Germinal center (tissue), 1 donor: ENCODE measurements around the gene ST3GAL4.
A peak's percentile ranks its signal among the peaks of the same experiment; 100 is the strongest.
"Not testable (repeated sequence)": the region's sequence is repeated elsewhere in the genome, so short reads cannot be mapped to it uniquely, and the experiment has no call there.

Experiments
- DNase-seq: peaks from one replicate; pipeline ENCODE4 v3.0.0; 2012; ENCODE audit warnings: mixed read lengths, low spot score

The ST3GAL4 gene, protein sequence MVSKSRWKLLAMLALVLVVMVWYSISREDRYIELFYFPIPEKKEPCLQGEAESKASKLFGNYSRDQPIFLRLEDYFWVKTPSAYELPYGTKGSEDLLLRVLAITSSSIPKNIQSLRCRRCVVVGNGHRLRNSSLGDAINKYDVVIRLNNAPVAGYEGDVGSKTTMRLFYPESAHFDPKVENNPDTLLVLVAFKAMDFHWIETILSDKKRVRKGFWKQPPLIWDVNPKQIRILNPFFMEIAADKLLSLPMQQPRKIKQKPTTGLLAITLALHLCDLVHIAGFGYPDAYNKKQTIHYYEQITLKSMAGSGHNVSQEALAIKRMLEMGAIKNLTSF

DNA sequence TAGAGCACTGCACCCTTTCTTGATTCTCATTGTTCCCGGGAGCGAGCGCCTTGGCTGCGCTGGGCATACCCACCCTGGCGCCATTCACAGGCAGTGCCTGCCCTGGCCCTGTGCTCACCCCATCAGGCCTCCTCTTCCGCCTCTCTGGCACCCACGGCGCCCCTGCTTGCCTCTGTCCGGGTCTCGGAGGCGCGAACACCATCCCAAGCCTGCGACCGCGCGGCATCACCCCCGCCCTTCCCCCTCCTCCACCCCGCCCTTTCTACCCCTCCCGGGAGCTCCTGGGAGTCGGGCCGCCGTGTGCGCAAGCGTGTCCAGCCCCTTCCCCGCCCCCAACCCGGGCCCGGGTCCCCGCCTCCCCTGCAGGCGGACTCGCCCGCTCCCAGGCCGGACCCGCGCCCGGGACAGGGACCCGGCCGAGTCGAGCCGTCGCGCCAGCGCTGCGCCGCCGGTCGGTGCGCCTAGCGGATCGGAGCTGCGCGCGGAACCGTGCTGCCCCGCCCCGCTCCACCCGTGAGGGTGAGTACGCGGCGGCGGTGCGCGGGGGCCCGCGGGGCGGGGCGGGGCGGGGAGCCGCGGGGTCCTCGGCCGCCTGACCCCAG lies at the start of gene ST3GAL4:
TSS of gene ST3GAL4 (plus strand) at position 363 of the 602 bp plus-strand sequence. CDS start 50,470 bp downstream, outside the sequence.
- DNase-seq: peak; percentile 73

DNA sequence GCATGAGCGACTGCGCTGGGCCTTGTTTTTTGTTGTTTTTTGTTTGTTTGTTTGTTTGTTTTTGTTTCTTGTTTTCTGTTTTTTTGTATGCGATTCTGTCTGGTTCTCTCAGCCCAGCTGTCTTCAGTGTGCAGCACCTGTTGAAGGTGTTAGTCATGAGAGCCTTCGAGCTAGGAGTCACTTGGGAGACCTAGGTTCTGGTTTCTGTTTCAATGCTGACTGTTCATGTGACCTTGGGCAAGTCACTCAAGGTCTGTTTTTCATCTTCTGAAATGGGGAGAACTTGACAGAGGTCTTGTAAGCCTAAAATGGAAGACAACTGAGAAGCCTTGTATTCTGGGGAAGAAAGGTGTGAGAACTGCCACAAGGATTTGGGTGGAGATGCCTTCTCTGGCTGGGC lies 49.8 kb upstream of the ST3GAL4 start:
- peak; percentile 34 for DNase-seq

DNA sequence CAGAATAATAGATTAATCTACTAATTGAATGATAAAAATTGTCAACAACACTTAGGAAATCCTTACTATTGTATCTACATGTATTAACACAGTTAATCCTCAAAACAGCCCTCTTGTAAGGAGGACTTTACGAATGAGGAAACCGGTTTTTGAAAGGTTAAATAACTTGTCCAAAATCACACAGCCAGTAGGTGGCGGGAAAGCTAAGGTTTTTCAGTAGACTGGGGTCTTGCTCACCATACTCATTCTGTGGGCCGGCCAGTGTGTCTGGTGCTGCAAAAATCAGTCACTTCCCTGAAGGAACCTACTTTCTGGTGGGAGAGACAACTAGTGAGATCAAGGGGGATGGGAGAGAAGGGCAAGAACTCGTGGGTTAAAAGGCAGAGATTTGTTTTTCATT lies 47.8 kb upstream of the ST3GAL4 start:
- DNase-seq: no peak

DNA sequence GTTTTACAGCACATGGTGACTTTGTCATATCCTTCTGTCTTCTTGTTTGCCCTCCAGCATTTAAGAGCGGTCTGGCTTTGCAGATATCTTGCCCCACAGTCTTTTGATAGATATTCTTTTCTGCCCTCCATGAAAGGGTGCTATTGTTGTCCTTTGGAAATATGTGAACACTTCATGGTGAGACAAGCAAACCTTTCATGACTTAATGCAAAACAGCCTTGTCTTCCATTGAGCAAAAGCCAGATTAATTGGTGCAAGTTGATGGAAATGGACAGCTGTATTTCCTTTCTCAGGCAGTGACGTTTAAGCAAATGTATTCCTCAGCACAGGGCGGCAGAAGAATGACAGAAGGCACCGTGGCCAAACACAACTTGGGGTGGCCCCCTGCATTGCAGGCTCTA lies 47.2 kb upstream of the ST3GAL4 start:
- DNase-seq: no peak

DNA sequence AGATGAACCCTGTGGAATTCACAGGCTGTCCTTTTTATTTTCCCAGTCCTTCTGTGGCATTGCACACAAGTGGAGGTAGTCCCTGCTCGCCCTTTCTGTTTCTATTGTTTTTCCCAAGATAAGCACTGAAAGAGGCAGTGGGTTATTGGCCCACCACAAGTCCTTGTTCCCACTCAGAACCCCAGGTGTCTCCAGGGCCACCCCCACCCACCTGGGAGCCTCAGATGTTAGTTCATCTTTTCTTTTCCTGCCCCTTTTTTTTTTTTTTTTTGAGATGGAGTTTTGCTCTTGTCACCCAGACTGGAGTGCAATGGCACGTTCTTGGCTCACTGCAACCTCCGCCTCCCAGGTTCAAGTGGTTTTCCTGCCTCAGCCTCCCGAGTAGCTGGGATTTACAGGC lies 46.7 kb upstream of the ST3GAL4 start:
- DNase-seq: not testable (repeated sequence)

DNA sequence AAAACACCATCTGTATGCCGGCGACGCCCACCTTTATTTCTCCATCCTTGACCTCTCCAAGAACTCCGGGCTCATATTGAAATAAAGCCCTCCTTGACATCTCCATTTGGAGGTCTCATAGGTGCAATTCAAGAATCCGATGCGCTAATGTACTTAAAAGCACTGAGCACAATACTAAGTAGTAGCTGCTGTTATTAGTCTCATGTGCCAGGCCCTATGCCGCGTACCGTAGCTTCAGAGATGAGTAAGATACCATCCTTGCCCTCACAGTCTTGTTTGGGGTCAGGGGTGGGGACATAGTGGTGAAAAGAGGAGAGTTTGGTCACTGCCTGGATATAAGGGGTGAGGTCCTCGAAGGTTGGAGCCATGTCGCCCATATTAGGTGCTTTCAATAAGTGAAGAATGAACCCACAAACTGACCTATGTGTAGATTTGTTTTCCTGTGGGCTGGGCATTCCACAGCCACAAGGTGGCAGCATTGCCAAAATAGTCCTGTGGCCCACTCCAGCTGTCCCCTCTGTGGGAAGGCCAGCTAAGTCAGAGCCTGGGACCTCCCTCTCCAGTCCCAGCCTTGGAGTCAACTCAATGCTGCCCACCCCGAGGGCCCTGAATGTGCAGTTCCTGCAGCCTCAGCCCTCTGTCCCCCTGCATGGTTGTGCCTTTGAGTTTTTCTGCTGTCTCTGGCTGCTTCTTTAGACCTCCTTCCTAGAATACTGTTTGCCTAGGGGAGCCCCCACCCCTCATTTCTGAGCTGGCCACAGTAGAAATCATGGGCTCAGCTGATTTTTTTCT lies 45.1 kb upstream of the ST3GAL4 start:
- DNase-seq: peak; percentile 47

DNA sequence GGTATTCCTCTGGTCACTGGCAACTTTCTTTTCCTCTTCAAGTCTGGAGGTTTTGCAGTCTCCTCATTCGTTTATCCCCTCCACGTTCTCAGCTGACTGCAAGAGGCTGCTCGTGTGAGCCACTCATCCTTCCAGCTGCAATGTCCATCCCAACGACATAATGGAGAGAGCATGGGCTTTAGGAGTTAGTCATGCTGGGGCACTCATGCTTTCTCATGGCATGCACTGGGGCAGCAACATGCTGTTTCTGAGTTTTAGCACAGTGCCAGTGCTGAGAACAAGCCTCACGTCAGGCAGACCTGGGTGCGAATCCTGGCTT lies 44.5 kb upstream of the ST3GAL4 start:
- DNase-seq: no peak

DNA sequence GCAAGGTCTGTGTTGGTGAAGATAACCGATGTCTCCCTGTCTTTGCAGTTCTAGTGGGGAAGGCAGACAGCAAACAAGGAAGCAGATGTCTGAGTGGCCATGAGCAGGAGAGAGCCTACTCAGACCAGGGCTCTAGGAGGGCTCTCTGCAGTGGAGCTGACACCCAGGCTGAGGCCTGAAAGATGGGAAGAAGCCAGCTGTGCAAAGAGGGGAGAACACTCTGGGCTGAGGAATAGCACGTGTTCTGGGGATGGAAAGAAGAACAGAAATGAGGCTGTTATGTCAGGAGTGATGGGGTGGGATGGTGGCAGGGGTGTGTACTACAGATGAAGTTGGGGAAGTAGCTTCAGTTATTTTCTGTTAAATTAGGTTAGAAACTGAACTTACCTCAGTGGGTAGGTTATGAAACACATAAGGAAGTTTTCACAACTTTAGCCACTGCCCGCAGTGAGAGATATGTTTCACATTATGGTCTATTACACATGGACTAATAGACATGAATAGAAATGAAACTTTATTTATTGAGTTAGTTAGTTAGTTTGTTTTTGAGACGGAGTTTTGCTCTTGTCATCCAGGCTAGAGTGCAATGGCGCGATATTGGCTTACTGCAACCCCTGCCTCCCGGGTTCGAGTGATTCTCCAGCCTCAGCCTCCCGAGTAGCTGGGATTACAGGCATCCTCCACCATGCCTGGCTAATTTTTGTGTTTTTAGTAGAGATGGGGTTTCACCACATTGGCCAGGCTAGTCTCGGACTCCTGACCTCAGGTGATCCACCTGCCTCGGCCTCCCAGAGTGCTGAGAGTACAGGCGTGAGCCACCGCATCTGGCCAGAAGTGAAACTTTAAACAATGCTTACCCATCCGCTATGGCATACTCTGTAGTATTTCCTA lies 43.8 kb upstream of the ST3GAL4 start:
- no peak for DNase-seq

DNA sequence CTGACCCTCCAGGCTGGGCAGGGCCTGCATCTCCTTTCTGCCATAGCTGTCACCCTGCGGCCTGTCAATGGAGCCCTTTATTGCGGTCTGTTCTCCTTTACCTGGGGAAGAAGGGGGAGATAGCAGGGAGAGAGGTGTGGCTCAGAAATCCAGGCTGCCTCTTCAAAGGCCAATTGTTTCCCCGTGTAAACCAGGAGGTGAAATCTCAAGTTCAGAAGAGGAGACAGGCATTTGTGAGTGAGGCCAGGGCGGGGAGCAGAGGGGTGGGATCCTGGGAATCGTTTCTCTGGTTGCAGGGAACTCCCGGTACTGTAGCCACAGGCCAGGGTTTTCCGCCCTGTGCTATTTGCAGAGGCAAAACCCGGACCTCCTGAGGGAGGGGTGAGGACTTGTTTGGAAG lies 42.5 kb upstream of the ST3GAL4 start:
- no peak for DNase-seq

DNA sequence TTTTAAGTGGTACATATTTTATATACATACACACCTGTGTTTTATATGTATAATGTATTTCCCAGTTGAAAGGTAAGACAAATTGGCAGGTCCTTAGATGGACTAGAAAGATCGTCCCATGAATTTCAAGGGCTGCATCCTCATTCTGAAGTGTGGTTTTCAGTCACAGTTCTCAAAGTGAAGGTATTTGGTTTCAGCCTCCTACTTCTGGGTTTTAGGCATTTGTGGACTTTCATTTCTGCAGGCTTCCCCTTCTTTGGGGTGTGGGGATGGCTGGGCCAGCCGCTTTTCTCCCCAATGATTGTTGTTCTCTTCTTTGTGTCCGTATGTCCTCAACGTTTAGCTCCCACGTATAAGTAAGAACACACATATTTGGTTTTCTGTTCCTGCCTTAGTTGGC lies 41.7 kb upstream of the ST3GAL4 start:
- no peak for DNase-seq

DNA sequence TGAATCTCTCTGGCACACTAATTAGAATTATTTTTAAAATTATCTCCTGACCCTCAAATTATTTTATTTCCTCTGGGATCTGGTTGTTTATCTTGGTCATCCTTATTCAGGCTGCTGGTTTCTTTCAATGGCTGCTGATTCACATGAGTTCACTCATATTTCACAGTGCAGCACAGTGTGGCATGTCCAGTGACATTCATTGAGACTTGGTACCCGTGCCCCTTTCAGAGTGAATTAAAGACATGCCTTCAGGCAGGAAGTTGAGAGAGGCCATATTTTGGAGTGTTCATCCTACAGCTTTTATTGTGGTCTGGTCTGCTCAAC lies 38.1 kb upstream of the ST3GAL4 start:
- no peak for DNase-seq

DNA sequence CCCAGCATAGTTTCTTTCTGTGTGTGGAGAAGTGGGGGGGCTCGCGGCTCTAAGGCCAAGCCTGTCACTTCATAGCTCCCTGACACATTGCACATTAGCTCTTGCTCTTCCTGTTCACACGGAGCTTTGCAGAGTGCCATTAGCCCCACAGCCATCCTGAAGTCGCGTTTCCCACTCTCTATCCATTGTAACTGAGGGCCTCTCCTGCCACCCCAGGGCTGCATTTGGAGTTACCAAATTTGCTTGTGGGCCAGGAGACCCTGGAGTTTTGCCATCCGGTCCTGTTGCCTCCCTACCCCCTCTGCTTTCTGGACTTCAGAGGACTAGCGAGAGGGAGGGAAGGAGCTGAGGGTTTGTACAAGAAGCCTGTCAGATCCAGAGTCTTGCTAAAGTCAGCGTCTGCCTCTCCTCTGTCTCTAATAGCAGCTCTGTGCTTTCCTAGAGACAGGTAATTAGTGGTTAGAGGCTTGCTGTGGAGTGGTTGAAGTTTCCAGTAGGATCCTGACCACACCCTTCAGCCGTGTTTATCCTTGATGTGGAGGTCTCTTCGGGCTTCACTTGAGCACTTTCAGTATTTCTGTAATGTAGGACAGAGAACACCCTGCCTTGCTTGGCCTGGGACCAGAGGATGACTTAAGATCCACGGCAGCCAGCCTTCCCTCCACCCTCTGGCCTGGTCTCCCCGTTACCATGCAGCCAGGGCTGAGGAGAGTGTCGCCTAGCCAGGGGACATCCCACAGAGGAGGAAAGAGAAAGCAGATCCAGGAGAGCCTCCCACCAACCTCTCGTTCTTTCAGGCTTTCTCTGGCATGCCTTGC lies 37.5 kb upstream of the ST3GAL4 start:
- DNase-seq: no peak

DNA sequence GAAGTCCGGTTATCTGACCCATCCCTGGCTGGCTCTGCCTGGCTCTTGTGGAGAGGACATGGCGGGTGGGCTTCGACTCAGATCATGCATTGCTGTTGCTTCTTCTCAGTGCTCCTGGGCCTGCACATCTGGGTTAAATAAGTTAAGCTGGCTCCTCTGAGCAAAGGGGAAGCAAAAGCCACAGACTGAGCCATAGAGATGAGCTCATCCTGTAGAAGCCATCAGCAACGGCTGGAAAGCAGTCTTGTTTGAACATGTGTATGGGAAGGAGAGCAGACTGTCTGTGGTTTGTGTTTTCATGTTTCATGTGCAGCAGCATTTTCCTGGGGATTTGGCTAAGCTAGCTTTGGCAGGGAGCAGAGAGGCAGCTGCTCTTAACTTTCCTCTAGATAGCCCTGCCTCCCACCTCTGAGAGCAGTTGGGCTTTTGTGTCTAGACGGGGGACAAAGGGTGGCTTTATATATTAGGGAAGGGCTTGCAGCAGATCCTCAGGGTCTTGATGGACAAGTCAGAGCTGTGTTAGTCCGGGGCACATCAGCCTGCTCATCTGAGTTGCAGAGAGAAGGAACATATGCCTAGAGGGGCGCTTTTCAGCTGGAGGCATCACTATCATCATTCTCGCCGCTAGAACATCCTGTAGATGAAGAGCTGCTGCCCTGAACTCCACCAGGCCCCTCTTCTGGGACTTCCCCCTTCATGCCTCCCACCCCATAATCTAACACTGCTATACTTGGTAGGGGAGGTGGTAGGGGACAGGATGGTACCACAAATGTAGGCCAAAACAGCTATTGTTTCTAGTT lies 36.7 kb upstream of the ST3GAL4 start:
- DNase-seq: no peak

DNA sequence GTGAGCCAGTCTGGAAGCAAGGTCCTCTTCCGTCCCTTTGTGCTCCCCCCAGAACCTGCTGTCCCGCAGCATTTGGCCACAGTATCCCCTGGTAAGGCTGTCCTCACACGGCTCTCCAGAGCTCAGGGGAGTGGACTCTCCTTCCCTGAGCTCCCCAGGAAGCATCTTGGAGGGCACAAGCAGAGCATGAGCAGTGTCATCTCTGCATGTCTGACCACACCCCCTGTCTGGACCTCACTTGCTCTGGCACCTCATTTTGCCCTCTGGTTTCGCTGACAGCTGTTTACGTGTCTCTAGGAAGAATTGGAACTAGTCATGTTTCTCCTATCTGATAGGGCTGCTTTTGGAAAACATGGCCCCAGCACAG lies 36.1 kb upstream of the ST3GAL4 start:
- DNase-seq: no peak

DNA sequence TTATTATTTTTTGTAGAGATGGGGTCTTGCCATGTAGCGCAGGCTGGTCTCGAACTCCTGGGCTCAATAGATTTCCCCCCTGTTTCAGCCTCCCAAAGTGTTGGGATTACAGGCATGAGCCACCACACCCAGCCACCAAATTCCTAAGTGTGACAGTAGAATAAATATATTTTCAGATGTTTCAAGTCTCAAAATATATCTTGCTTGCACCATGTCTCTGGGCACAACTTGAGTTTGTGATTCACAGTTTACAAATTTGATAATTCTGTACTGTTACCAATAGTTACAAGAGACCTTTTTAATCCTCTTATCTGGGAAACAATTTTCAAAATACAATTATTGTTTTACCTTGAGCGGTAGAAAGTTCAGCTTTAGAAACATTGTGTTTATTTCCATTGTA lies 32.5 kb upstream of the ST3GAL4 start:
- no peak for DNase-seq

DNA sequence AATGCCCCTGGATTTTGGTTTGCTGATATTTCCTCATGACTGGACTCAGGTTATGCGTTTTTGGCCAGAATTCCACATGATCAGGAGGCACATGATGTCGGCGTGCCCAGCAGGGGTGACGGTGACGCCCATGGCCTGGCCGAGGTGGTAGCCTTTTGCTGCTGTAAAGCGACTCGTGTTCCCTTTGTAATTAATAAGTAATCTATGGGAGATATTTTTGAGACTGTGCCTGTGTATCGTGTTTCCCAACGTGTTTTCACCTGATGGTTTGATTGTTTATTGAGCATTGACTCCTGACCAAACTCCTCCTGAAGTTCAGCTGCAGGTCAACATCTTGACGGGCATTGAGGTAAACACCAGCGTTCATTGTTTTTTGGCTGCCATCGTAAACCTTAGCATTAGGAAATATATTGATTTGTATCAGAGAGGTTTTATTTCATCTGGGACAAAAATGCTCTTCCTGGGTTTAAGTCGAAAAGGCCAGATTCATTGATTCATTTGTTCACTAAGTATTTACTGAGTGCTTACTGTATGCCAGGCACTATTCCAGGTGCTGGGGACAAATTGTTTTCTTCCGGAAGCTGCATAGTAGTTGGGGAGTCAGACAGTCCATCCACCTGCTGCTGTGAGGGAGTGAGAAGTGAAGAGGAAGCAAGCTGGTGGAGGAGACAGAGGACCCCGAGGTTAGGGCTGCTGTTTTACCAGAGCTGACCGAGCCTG lies 28.0 kb upstream of the ST3GAL4 start:
- no peak for DNase-seq

DNA sequence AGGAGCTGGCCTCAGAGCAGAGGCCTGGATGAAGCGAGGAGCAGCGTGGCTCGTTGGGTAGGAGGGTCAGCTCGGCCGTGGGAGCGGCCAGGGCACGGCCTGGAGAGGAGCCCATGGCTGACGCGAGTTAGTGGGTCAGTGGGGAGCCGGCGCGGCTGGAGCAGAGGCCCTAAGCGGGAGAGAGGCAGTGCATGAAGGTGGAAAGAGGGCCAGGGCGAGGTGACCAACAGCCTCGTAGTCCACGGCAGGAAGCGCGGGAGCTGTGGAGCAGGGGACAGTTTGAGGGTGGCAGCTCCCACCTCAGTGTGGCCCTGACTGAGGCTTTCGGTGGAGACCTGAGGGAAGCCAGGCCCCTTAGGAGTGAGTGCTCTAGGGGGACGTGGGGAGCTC lies 27.5 kb upstream of the ST3GAL4 start:
- no peak for DNase-seq

DNA sequence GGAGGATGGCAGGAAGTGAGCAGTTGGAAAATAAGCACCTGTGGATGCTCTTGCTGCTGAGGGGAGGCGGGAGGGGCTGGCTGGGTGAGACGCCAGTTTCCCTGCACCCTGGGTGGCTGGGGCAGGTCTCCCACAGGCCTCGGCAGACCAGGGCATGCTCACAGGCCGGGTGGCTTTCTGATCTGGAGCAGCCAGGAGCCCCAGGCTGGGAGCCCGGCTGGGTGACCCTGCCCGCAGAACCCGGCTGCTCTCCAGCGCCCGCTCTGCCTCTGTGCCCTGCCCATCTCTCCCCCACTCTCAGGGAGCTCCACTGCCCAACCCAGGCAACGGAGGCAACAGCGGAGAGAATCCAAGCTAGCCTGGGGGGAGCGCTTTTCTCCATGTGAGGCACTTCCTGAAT lies 27.0 kb upstream of the ST3GAL4 start:
- no peak for DNase-seq

DNA sequence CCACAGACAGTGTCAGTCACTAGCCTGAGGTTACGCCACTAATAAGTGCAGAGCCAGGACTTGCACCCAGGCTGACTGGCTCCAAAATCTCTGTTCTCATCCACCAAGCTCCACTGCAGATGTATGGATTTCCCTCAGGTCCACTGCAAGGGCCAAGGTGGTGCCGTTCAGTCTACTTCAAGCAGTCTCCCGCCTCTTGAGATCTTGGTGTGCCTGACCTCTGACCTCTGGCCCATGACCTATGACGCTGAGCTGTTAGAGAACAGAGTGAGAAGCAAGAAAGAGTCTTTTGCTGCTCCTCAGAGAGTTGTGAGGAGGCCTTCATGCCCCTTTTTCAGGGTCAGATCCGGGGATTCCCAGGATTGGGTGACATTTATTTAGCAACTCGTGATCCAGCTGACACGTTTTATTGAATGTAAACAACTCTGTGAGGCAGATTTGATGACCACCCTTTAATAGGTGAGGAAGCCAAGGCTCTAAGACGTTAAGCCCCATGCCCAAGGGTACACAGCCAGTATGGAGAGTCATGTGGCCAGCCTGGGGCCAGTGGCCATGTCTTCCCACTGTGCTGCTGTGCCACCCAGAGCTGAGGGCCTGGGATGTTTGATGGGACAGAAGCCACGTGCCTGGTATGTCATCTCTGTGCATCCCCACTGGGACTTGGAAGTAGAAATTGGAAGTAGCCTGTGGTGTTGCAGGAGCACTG lies 26.4 kb upstream of the ST3GAL4 start:
- no peak for DNase-seq
